Stimulated activated naive CD8-positive, alpha-beta T cell treated with anti-CD3 and anti-CD28 coated beads, Interleukin-15, amount 100 ng/mL, for 72 hours (primary cell): ENCODE results near the gene DHRS12.
"Not testable (repeated sequence)": the region's sequence is repeated elsewhere in the genome, so short reads cannot be mapped to it uniquely, and the experiment has no call there.

Experiments
- ATAC-seq: fragments of 150-1000 bp; cut with Tn5 transposase; 2 replicates; pipeline ENCODE4 v1.10.0; 2021; ENCODE audit warnings: mild to moderate bottlenecking, moderate library complexity
- DNase-seq, 2 donors: peaks; one replicate each; pipeline ENCODE4 v3.0.0; 2021 to 2022
- H3K27ac Mint-ChIP-seq, 2 donors: one replicate each; pipeline ENCODE4 v1.8.0; 2022; ENCODE audit warnings: mild to moderate bottlenecking in 2 of 2, mixed read lengths in 2 of 2, moderate library complexity in 2 of 2
- H3K27me3 Mint-ChIP-seq: one replicate; pipeline ENCODE4 v1.8.0; 2022; ENCODE audit warnings: mixed read lengths
- H3K4me1 Mint-ChIP-seq: one replicate; pipeline ENCODE4 v1.8.0; 2022; ENCODE audit warnings: mild to moderate bottlenecking, mixed read lengths
- H3K4me3 Mint-ChIP-seq, 2 donors: one replicate each; pipeline ENCODE4 v1.8.0; 2022; ENCODE audit warnings: mild to moderate bottlenecking in 2 of 2, mixed read lengths in 2 of 2, moderate library complexity in 1 of 2
- H3K9me3 Mint-ChIP-seq, 2 donors: one replicate each; pipeline ENCODE4 v1.8.0; 2022; ENCODE audit warnings: mixed read lengths in 2 of 2

Gene DHRS12

GRCh38 chr13:51833980-51834379 lies 30.0 kb upstream of the DHRS12 start:
- DNase-seq (no peak), ATAC-seq (no peak)
- H3K4me3 Mint-ChIP-seq: no peak overlapping the region
- no peak overlapping the region for H3K27ac Mint-ChIP-seq
- H3K9me3 Mint-ChIP-seq: no peaks in the 10 kb centered on the region
- no peaks in the 10 kb centered on the region for H3K27me3 Mint-ChIP-seq
- peaks cover 79% of the 10 kb centered on the region for H3K4me1 Mint-ChIP-seq

- no peaks in the 10 kb centered on the region for H3K9me3 Mint-ChIP-seq
- ATAC-seq (peak; percentile 97), DNase-seq (peak in 1 of 2 donors; percentile 67)
- no peaks in the 10 kb centered on the region for H3K27me3 Mint-ChIP-seq
- H3K4me1 Mint-ChIP-seq: peaks cover 79% of the 10 kb centered on the region
- no peak overlapping the region for H3K27ac Mint-ChIP-seq
- H3K4me3 Mint-ChIP-seq: peak overlapping the region; percentile 41 to 57
These were observed 28.6 kb upstream of the DHRS12 start for GRCh38 chr13:51832471-51833152.

DNA sequence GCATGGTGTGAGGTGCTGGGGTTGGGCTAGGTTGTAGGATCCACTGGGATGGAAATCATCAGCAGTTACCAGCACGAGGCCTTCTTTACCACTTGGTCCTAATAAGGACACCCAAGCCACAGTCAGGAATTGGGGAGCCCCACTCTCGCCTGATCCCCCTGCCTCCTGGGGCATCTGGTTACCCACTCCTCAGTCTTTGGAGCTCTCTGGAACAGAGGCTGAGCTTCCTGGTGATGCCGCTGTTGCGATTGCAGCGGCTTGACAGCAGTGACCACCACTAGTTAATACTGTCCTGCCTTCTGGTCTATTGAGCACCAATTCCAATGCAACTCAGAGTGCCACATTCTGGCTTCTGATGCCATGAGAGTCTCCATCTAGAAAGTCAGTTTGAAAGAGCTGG lies 27.6 kb upstream of the DHRS12 start:
- peaks cover 79% of the 10 kb centered on the region for H3K4me1 Mint-ChIP-seq
- no peak for ATAC-seq
- H3K27ac Mint-ChIP-seq: no peak overlapping the region
- DNase-seq: peak in 1 of 2 donors; percentile 5
- H3K4me3 Mint-ChIP-seq: no peak overlapping the region
- H3K27me3 Mint-ChIP-seq: no peaks in the 10 kb centered on the region
- H3K9me3 Mint-ChIP-seq: no peaks in the 10 kb centered on the region

DNA sequence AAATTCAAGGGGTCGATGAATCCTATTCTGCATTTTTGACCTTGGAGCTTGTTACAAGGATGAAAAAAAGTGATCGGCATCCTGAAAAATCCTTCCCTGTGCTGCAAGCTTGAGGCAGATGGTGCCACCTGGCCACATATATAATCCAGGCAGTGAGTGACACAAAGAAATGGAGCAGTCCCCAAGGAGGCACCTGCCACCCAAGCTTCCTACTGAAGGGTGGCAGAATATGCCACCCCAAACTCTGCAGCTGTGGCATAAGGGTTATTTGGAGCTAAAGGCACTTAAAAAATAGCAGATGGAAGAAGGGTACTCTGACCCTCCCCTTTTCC lies 25.6 kb upstream of the DHRS12 start:
- no peaks in the 10 kb centered on the region for H3K9me3 Mint-ChIP-seq

GRCh38 chr13:51828730-51829567 lies 25.0 kb upstream of the DHRS12 start:
- H3K27ac Mint-ChIP-seq: no peak overlapping the region
- no peak for ATAC-seq

More for the DNA sequence above, 25.6 kb upstream of the DHRS12 start:
- DNase-seq: peak in 1 of 2 donors; percentile 6
- Mint-ChIP-seq H3K27me3 (no peaks in the 10 kb centered on the region), H3K4me1 (peaks cover 88% of the 10 kb centered on the region), H3K27ac (no peak overlapping the region), H3K4me3 (no peak overlapping the region)
- no peak for ATAC-seq

GRCh38 chr13:51827254-51827653 lies 23.3 kb upstream of the DHRS12 start:
- no peak for DNase-seq
- no peak for ATAC-seq
- no peaks in the 10 kb centered on the region for H3K27me3 Mint-ChIP-seq
- peak overlapping the region; percentile 90 to 95 for H3K4me3 Mint-ChIP-seq
- peaks cover 89% of the 10 kb centered on the region for H3K4me1 Mint-ChIP-seq
- peak overlapping the region; percentile 68 to 87 for H3K27ac Mint-ChIP-seq
- no peaks in the 10 kb centered on the region for H3K9me3 Mint-ChIP-seq

More at GRCh38 chr13:51828730-51829567, 25.0 kb upstream of the DHRS12 start:
- Mint-ChIP-seq H3K9me3 (no peaks in the 10 kb centered on the region), H3K4me1 (peaks cover 87% of the 10 kb centered on the region), H3K27me3 (no peaks in the 10 kb centered on the region), H3K4me3 (peak overlapping the region in 1 of 2 donors; percentile 14)
- no peak for DNase-seq

GRCh38 chr13:51826606-51827005 lies 22.6 kb upstream of the DHRS12 start:
- ATAC-seq: no peak
- no peaks in the 10 kb centered on the region for H3K27me3 Mint-ChIP-seq
- DNase-seq: no peak
- H3K9me3 Mint-ChIP-seq: no peaks in the 10 kb centered on the region
- peaks cover 89% of the 10 kb centered on the region for H3K4me1 Mint-ChIP-seq
- H3K27ac Mint-ChIP-seq: peak overlapping the region; percentile 87 to 96
- H3K4me3 Mint-ChIP-seq: peak overlapping the region; percentile 90 to 95

DNA sequence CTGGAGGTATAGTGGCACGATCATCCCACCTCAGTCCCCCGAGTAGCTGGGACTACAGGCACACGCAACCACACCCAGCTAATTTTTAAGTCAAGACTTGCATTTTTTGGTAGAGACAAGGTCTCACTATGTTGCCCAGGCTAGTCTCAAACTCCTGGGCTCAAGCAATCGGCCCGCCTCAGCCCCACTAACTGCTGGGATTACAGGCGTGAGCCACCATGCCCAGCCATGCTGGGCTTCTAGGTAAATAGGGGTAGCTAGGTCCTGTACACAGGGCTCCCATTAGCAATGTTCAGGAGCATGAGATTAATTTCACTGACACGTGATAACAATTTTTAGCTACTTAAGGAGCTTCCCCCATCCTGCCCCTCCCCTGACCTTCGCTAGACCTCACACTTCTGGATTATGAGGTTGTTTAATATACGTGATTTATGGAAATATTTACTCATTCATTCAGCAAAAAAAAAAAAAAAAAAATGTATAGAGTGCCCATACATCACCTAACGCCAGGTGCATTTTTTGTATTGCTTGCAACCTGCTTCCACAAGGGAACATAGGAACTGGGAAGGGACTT lies 21.8 kb upstream of the DHRS12 start:
- H3K4me3 Mint-ChIP-seq: peak overlapping the region; percentile 90 to 95
- H3K27ac Mint-ChIP-seq: peak overlapping the region; percentile 96 to 97
- DNase-seq: no peak
- no peaks in the 10 kb centered on the region for H3K9me3 Mint-ChIP-seq
- H3K27me3 Mint-ChIP-seq: no peaks in the 10 kb centered on the region
- H3K4me1 Mint-ChIP-seq: peaks cover 88% of the 10 kb centered on the region
- ATAC-seq: peak; percentile 26

DNA sequence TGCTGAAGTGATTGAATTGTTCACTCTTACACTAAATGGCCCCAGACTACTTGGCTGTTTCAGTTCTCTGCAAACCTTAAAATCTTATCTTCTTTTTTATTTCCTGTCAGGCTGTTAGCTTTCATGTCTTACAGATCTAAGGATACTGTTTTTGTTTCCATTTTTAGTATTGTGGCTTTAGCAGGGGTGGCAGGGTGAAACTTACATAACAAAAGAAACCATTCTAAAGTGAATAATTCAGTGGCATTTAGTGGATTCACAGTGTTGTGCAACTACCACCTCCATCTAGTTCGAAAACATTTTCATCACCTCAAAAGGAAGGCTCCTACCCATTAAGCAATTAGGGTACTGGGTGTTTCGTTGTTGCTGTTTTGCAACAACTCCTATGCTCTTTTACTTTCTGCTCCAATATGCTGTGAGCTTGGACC lies 21.2 kb upstream of the DHRS12 start:
- Mint-ChIP-seq H3K27me3 (no peaks in the 10 kb centered on the region), H3K4me3 (peak overlapping the region; percentile 90 to 95), H3K9me3 (no peaks in the 10 kb centered on the region), H3K4me1 (peaks cover 88% of the 10 kb centered on the region), H3K27ac (peak overlapping the region; percentile 96 to 97)
- DNase-seq: no peak
- ATAC-seq: peak; percentile 59

DNA sequence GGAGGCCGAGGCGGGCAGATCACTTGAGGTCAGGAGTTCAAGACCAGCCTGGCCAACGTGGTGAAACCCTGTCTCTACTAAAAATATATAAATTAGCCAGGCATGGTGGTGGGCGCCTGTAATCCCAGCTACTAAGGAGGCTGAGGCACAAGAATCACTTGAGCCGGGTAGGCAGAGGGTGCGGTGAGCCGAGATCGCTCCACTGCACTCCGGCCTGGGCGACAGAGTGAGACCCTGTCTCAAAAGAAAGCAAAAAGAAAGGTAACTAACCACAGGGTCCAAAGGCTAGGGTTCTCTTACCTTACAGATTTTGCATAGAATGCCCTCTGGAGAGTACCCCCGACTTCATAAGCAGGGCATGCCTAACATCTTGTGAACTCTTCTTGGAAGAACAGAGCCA lies 20.7 kb upstream of the DHRS12 start:
- peak overlapping the region; percentile 90 to 95 for H3K4me3 Mint-ChIP-seq
- not testable (repeated sequence) for H3K27me3 Mint-ChIP-seq, DNase-seq, H3K9me3 Mint-ChIP-seq
- peak overlapping the region; percentile 96 to 97 for H3K27ac Mint-ChIP-seq
- H3K4me1 Mint-ChIP-seq: peaks cover 88% of the 10 kb centered on the region
- peak; percentile 4 for ATAC-seq

- no peak for ATAC-seq
- Mint-ChIP-seq H3K4me1 (peaks cover 88% of the 10 kb centered on the region), H3K9me3 (no peaks in the 10 kb centered on the region), H3K27me3 (no peaks in the 10 kb centered on the region), H3K27ac (peak overlapping the region; percentile 96 to 97), H3K4me3 (peak overlapping the region; percentile 90 to 95)
- DNase-seq: no peak
These were observed 19.9 kb upstream of the DHRS12 start for GRCh38 chr13:51823863-51824262.

DNA sequence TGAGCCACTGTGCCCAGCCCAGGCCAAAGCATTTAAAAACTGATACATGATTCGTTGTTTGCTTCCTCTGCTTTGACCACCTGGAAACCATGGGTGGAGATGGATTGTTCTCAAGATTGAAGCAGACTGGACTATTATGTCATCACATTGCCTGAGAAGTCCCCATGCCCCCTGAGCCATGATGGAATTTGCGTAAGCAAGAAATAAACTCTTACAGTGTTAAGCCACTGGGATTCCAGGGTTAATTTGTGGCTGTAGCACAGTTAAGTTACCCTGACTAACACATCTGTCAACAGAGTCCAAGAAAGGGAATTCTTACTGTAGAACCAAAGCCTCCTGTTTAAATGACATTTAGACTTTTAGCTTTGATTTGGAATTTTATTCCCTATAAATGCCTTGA lies 19.4 kb upstream of the DHRS12 start:
- H3K4me3 Mint-ChIP-seq: peak overlapping the region; percentile 90 to 95
- no peaks in the 10 kb centered on the region for H3K9me3 Mint-ChIP-seq
- peaks cover 88% of the 10 kb centered on the region for H3K4me1 Mint-ChIP-seq
- no peak for DNase-seq
- ATAC-seq: no peak
- peak overlapping the region; percentile 96 to 97 for H3K27ac Mint-ChIP-seq
- no peaks in the 10 kb centered on the region for H3K27me3 Mint-ChIP-seq

DNA sequence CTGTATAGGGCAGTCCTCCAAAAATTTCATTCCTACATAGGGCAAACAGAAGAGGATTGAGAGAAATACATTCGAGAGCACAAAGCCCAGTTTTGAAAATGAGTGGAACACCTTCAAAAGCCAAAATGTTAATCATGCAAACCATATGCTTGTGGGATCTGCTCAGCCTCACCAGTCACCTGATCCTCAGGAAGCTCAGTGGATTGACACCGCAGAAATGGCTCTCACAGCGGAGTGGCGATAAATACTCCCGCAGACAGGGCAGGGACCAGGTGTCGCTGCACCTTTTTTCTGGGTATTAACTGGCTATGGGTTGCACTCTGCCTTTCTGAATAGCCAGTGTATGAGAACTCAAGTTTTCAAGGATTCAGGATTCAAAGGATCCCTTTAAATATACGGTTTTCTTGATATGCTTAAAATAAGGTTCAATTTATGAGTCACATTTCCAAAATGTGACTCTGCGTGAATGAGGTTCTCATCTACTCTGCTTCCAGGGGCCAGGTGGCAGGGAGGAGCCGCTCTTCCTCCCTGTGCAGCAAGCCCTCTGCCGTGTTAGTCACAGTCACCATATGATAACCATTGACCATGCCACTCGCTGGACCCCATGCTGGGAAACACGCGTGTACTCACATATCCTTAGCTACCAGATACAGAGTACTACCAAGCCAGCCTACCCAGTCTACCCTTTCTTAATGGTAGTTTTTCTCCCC lies 18.3 kb upstream of the DHRS12 start:
- Mint-ChIP-seq H3K27ac (peak overlapping the region; percentile 96 to 97), H3K4me3 (peak overlapping the region; percentile 90 to 95), H3K27me3 (no peaks in the 10 kb centered on the region), H3K4me1 (peaks cover 87% of the 10 kb centered on the region), H3K9me3 (no peaks in the 10 kb centered on the region)
- ATAC-seq (peak; percentile 15), DNase-seq (no peak)

GRCh38 chr13:51821606-51822005 lies 17.6 kb upstream of the DHRS12 start:
- peaks cover 87% of the 10 kb centered on the region for H3K4me1 Mint-ChIP-seq
- ATAC-seq: no peak
- no peak for DNase-seq
- peak overlapping the region; percentile 28 to 94 for H3K27ac Mint-ChIP-seq
- peak overlapping the region; percentile 90 to 95 for H3K4me3 Mint-ChIP-seq
- H3K9me3 Mint-ChIP-seq: no peaks in the 10 kb centered on the region
- no peaks in the 10 kb centered on the region for H3K27me3 Mint-ChIP-seq

DNA sequence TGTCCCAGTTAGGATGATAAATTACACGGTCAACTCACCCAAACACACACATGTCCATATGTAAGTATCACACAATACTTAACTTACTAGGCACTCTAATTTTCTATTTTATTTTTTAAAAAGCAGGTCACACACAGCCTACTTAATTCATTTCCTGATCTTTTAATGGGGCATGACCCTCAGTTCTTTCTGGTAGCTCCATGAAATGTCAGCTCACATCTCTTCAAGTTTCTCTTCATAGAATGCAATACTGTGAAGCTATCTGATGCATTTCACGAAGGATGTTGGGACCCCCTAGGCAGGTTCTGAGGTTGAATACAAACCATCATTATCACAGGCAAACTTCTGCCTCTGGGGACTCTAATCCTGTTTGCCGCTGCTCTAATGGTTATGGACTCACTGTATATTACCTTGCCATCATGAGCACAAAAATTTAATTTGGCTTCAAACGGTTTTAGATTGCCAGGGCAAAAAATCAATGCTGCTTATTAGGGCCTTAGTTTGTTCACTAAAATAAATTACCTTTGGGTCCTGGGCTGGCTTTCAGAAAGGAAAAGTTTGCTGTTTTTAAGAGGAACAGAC lies 16.1 kb upstream of the DHRS12 start:
- no peaks in the 10 kb centered on the region for H3K27me3 Mint-ChIP-seq
- H3K9me3 Mint-ChIP-seq: no peaks in the 10 kb centered on the region
- peak overlapping the region; percentile 95 to 97 for H3K27ac Mint-ChIP-seq
- DNase-seq (no peak), ATAC-seq (no peak)
- H3K4me3 Mint-ChIP-seq: peak overlapping the region; percentile 90 to 95
- peaks cover 87% of the 10 kb centered on the region for H3K4me1 Mint-ChIP-seq
